CD14-positive monocyte (primary cell): ENCODE results near the gene CD200. TPM values are rescaled to one million over a fixed set of nuclear protein-coding genes. Genes with fewer than 3 reads are reported as not detected.

Source experiments
- DNase-seq, 3 donors: peaks; one replicate each; pipeline ENCODE4 v3.0.0-alpha.2; 2011 to 2022
- H2AFZ ChIP-seq: 2 replicates; pipeline ENCODE4 v1.6.0; 2012; ENCODE audit warnings: mild to moderate bottlenecking, low read depth, low read length, inconsistent platforms; ENCODE audit not compliant: insufficient read depth, poor library complexity, severe bottlenecking
- H3K27ac ChIP-seq, 2 donors: 1 replicate in 1 of 2; 2 replicates in 1 of 2; pipeline ENCODE4 v1.5.1; 2012 to 2013; ENCODE audit warnings: low read length in 2 of 2, control low read depth in 1 of 2, inconsistent platforms in 1 of 2, low read depth in 1 of 2, mild to moderate bottlenecking in 1 of 2
- H3K27me3 ChIP-seq, 2 donors: one replicate each; pipeline versions ENCODE4 v1.6.0 to v1.6.1; 2011 to 2013; ENCODE audit warnings: low read length in 2 of 2; ENCODE audit not compliant: control insufficient read depth in 2 of 2, insufficient read depth in 2 of 2
- H3K36me3 ChIP-seq, 2 donors: replicated peaks in 1 of 2; 1 replicate in 1 of 2; 2 replicates in 1 of 2; pipeline versions ENCODE4 v1.5.1 to v1.6.1; 2012 to 2013; ENCODE audit warnings: low read length in 2 of 2, control low read depth in 1 of 2, inconsistent platforms in 1 of 2, mild to moderate bottlenecking in 1 of 2; ENCODE audit not compliant: insufficient read depth in 2 of 2, control insufficient read depth in 1 of 2
- H3K4me1 ChIP-seq, 2 donors: 1 replicate in 1 of 2; 2 replicates in 1 of 2; pipeline versions ENCODE4 v1.5.1 to v1.6.1; 2012 to 2013; ENCODE audit warnings: low read length in 2 of 2, control low read depth in 1 of 2, inconsistent platforms in 1 of 2, mild to moderate bottlenecking in 1 of 2, moderate library complexity in 1 of 2; ENCODE audit not compliant: insufficient read depth in 2 of 2, control insufficient read depth in 1 of 2
- H3K4me2 ChIP-seq: replicated peaks from 2 replicates; pipeline ENCODE3; 2012; ENCODE audit warnings: low read length, moderate library complexity, mild to moderate bottlenecking; ENCODE audit not compliant: poor library complexity, severe bottlenecking; ENCODE audit errors: extremely low read depth
- H3K4me3 ChIP-seq, 3 experiments: fragments of 200-600 bp in 1 of 3; sonication (generic) in 1 of 3; replicated peaks in 1 of 3; 1 replicate in 2 of 3; 2 replicates in 1 of 3; pipeline ENCODE4 v1.5.1; 2011 to 2013; ENCODE audit warnings: low read length in 3 of 3, mild to moderate bottlenecking in 3 of 3, control low read depth in 2 of 3, low read depth in 2 of 3, inconsistent platforms in 1 of 3, moderate library complexity in 1 of 3
- H3K79me2 ChIP-seq: 2 replicates; pipeline ENCODE4 v1.6.0; 2012; ENCODE audit warnings: mild to moderate bottlenecking, control low read depth, inconsistent platforms, low read length, moderate library complexity; ENCODE audit not compliant: insufficient read depth
- H3K9ac ChIP-seq: 2 replicates; pipeline ENCODE4 v1.6.0; 2017; ENCODE audit warnings: low read length, mild to moderate bottlenecking; ENCODE audit not compliant: insufficient read depth, poor library complexity, severe bottlenecking
- H3K9me3 ChIP-seq, 2 donors: replicated peaks in 1 of 2; 1 replicate in 1 of 2; 2 replicates in 1 of 2; pipeline versions ENCODE4 v1.5.1 to v1.6.1; 2012 to 2013; ENCODE audit warnings: low read length in 2 of 2, control low read depth in 1 of 2; ENCODE audit not compliant: control insufficient read depth in 1 of 2, insufficient read depth in 1 of 2
- H4K20me1 ChIP-seq: 2 replicates; pipeline ENCODE4 v1.6.0; 2012; ENCODE audit warnings: mild to moderate bottlenecking, low read length, control low read depth, moderate library complexity; ENCODE audit not compliant: insufficient read depth
- H3K27ac Mint-ChIP-seq, 7 donors: one replicate each; pipeline ENCODE4 v1.8.0; 2020; ENCODE audit warnings: mild to moderate bottlenecking in 7 of 7, mixed read lengths in 7 of 7, moderate library complexity in 6 of 7, inconsistent platforms in 2 of 7
- H3K27me3 Mint-ChIP-seq, 3 donors: one replicate each; pipeline ENCODE4 v1.8.0; 2021 to 2022; ENCODE audit warnings: low read depth in 3 of 3, mild to moderate bottlenecking in 3 of 3, mixed read lengths in 3 of 3, moderate library complexity in 3 of 3, inconsistent platforms in 1 of 3
- H3K36me3 Mint-ChIP-seq, 2 donors: one replicate each; pipeline ENCODE4 v1.8.0; 2020; ENCODE audit warnings: mixed read lengths in 2 of 2, inconsistent platforms in 1 of 2, mild to moderate bottlenecking in 1 of 2
- H3K4me1 Mint-ChIP-seq: one replicate; pipeline ENCODE4 v1.8.0; 2020; ENCODE audit warnings: mild to moderate bottlenecking, mixed read lengths
- H3K4me3 Mint-ChIP-seq, 2 donors: one replicate each; pipeline ENCODE4 v1.8.0; 2020; ENCODE audit warnings: mild to moderate bottlenecking in 2 of 2, mixed read lengths in 2 of 2, moderate library complexity in 1 of 2
- H3K9me3 Mint-ChIP-seq, 7 donors: one replicate each; pipeline ENCODE4 v1.8.0; 2020 to 2022; ENCODE audit warnings: mixed read lengths in 7 of 7, mild to moderate bottlenecking in 6 of 7, moderate library complexity in 6 of 7, inconsistent platforms in 2 of 7
- WGBS: methylation state at CpG from one replicate; pipeline ENCODE4 v1.1.5; 2013; ENCODE audit warnings: missing lambda C conversion rate; ENCODE audit not compliant: insufficient coverage; 5-methylcytosine and 5-hydroxymethylcytosine counted together
- intact Hi-C, 2 donors: fragments of 100-400 bp; cut with micrococcal nuclease; formaldehyde crosslinking; loops; one replicate each; pipeline versions ENCODE4 v1.15.0 to v1.15.1; 2023
- polyA plus RNA-seq, 3 donors: library from polyadenylated mRNA; depleted of rRNA in 1 of 3; unstranded in 2 of 3; stranded (reverse) in 1 of 3; fragments of 300-500 nt in 2 of 3; fragments of >200 nt in 1 of 3; fragmentation: Illumina TruSeq in 2 of 3; gene quantifications; 1 replicate in 2 of 3; 2 replicates in 1 of 3; pipeline ENCODE4 v1.2.3, GENCODE V29; 2012 to 2021
- TF ChIP-seq, protein P1 (sequence below): fragments of 200-600 bp; IDR thresholded peaks from one replicate; pipeline ENCODE4 v1.8.0; 2022; ENCODE audit warnings: antibody characterized with exemption, mild to moderate bottlenecking

CD200 gene
- polyA plus RNA-seq, 3 donors = 0.12 to 0.13 TPM; not detected in 1

DNA sequence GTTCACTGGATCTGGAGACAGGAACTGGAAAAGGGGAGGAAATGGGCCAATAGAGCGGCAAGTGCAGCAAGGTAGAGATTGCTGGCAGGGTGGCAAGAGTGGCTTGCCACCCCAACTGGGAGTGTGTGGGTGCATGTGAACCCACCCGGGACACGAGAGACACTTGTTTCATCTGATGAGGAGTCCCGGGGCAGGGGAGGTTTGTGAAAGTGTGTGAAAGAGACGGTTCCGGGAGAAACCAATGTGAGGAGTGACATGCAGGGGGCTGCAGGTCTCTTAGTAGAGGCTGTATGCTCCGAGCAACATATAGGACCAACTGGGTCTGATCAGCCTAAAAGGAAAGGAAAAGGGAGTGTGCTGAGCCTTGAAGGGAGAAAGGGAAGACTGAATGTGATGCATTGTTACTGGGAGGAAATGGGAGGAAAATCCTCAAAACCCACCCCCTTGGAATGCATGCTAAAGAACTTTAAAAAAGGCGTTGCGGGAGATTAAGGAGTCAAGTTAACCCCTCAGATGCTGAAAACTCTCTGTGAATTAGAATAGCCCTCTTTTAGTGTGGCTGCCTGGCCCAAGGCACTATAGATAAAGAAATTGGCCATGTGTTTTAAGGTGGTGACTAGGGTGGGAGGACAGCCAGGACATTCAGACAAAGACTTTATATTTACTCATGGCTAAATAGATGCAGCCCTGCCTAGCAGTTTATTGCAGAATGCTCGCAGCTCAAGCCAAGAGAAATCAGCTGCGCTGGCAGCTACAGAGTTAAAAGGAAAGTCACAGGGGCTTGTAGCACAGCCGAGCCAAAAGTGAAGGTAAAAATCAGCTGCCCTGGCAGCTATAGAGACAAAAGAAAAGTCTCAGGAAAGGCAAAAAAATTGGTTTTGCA lies 29.8 kb upstream of the CD200 start:
- TF ChIP-seq, protein P1, sequence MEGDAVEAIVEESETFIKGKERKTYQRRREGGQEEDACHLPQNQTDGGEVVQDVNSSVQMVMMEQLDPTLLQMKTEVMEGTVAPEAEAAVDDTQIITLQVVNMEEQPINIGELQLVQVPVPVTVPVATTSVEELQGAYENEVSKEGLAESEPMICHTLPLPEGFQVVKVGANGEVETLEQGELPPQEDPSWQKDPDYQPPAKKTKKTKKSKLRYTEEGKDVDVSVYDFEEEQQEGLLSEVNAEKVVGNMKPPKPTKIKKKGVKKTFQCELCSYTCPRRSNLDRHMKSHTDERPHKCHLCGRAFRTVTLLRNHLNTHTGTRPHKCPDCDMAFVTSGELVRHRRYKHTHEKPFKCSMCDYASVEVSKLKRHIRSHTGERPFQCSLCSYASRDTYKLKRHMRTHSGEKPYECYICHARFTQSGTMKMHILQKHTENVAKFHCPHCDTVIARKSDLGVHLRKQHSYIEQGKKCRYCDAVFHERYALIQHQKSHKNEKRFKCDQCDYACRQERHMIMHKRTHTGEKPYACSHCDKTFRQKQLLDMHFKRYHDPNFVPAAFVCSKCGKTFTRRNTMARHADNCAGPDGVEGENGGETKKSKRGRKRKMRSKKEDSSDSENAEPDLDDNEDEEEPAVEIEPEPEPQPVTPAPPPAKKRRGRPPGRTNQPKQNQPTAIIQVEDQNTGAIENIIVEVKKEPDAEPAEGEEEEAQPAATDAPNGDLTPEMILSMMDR = no peak
- H3K9me3 Mint-ChIP-seq = peaks cover 0 to 2% (median 0%) of the 10 kb centered on the region in 7 donors
- no peak for DNase-seq
- Histone ChIP-seq H3K27me3 (no peaks in the 10 kb centered on the region), H3K9me3 (no peaks in the 10 kb centered on the region), H3K36me3 (no peaks in the 10 kb centered on the region), H3K79me2 (no peaks in the 10 kb centered on the region), H3K4me2 (peak overlapping the region; percentile 80), H3K4me1 (peaks cover 12 to 14% of the 10 kb centered on the region in 2 donors), H3K27ac (no peak overlapping the region), H2AFZ (peak overlapping the region; percentile 82), H3K4me3 (peak overlapping the region; percentile 35 to 79 (median 76)), H3K9ac (peak overlapping the region; percentile 55), H4K20me1 (no peaks in the 10 kb centered on the region)
- no peak overlapping the region for H3K27ac Mint-ChIP-seq
- H3K4me1 Mint-ChIP-seq = peaks cover 2% of the 10 kb centered on the region
- 75% methylated on average over 7 of the region's 12 CpGs for WGBS
- intact Hi-C loops = loop anchor here in 1 of 2 donors (10.0 kb wide), 1 partner anchor 178 kb away; no protein-coding TSS in a partner anchor
- no peaks in the 10 kb centered on the region for H3K27me3 Mint-ChIP-seq
- H3K36me3 Mint-ChIP-seq = no peaks in the 10 kb centered on the region
- no peak overlapping the region for H3K4me3 Mint-ChIP-seq

DNA sequence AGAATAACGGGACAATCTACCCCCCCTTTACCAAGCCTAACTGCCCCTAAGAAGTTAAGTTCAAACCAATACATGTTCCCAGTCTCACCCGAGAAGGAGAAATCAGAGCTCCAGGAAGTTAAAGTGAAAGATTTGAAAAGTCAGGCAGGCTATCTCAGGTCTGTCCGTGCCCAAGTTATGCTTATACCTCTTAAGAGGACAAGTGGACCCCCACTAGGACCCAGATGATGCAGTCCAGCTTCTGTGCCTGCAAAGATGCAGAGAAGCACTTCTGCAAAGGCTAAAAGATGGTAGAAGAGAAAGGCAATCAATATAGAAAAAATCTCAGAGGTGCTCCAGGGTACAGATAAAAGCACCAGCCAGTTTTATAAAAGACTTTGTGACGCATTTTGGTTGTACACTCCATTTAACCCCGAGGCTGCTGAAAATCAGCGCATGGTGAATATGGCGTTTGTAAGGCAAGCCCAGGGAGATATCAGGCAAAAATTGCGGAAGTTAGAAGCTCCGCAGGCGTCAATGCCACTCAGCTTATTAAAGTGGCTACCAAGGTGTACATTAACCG lies 29.1 kb upstream of the CD200 start:
- no peaks in the 10 kb centered on the region for H3K9me3 ChIP-seq
- 9% methylated on average over 9 of the region's 11 CpGs for WGBS
- intact Hi-C loops = loop anchor here in 1 of 2 donors (10.0 kb wide), 1 partner anchor 179 kb away; no protein-coding TSS in a partner anchor

More for the DNA sequence above, 29.1 kb upstream of the CD200 start:
- Mint-ChIP-seq H3K9me3 (peaks cover 0 to 2% (median 0%) of the 10 kb centered on the region in 7 donors), H3K4me3 (no peak overlapping the region), H3K27me3 (no peaks in the 10 kb centered on the region), H3K36me3 (no peaks in the 10 kb centered on the region), H3K4me1 (no peaks in the 10 kb centered on the region), H3K27ac (no peak overlapping the region)
- Histone ChIP-seq H3K4me2 (peak overlapping the region; percentile 80), H4K20me1 (no peaks in the 10 kb centered on the region), H3K4me3 (peak overlapping the region; percentile 35 to 79 (median 76)), H3K36me3 (no peaks in the 10 kb centered on the region), H3K4me1 (peaks cover 12 to 13% of the 10 kb centered on the region in 2 donors), H3K79me2 (no peaks in the 10 kb centered on the region), H3K27ac (no peak overlapping the region), H3K9ac (peak overlapping the region; percentile 55), H2AFZ (peak overlapping the region; percentile 82), H3K27me3 (no peaks in the 10 kb centered on the region)
- TF ChIP-seq, protein P1 = no peak
- DNase-seq = peak; percentile 28 to 50 (median 48)
